ENCODE measurements around the gene TMEM59. TPM values are rescaled to one million over a fixed set of nuclear protein-coding genes. Genes with fewer than 3 reads are reported as not detected.

The TMEM59 gene
- polyA plus RNA-seq, 1 experiment = 615 TPM

- ChIA-PET POLR2A (no interaction called here), CTCF (no interaction called here)
- no peak for TF ChIP-seq CTCF (IDR thresholded peaks at IDR 0.05; ENCODE audit: insufficient read depth, low read depth, low read length)
- Histone ChIP-seq H3K36me3 (ENCODE audit: control insufficient read depth, insufficient read depth, low read length) (no peaks in the 10 kb centered on the region), H3K27me3 (ENCODE audit: control insufficient read depth, insufficient read depth, low read length) (peaks cover 17% of the 10 kb centered on the region), H3K4me3 (ENCODE audit: low read depth, low read length) (no peak overlapping the region)
- peak; percentile 4 for DNase-seq (ENCODE audit: low read depth)
Observed at GRCh38 chr1:54016343-54017282, 36.4 kb downstream of the TMEM59 start.

- POLR2A ChIA-PET = no interaction called here
- CTCF ChIA-PET = interaction anchor here (0.6 to 1.1 kb wide), 2 partner anchors 32 to 49 kb away, joined by 3 to 4 read pairs; no protein-coding TSS in a partner anchor
- no peak for TF ChIP-seq CTCF (IDR thresholded peaks at IDR 0.05; ENCODE audit: insufficient read depth, low read depth, low read length)
Observed at GRCh38 chr1:54014009-54014629, 38.9 kb downstream of the TMEM59 start.

GRCh38 chr1:54013393-54014008 lies 39.5 kb downstream of the TMEM59 start:
- no peak for DNase-seq (ENCODE audit: low read depth)
- no peak overlapping the region for H3K4me3 ChIP-seq (ENCODE audit: low read depth, low read length)
- CTCF ChIA-PET = interaction anchor here (1.1 kb wide), 1 partner anchor 31 kb away, joined by 3 read pairs; no protein-coding TSS in a partner anchor
- POLR2A ChIA-PET = no interaction called here
- no peaks in the 10 kb centered on the region for H3K36me3 ChIP-seq (ENCODE audit: control insufficient read depth, insufficient read depth, low read length)
- peaks cover 29% of the 10 kb centered on the region for H3K27me3 ChIP-seq (ENCODE audit: control insufficient read depth, insufficient read depth, low read length)
- TF ChIP-seq CTCF (IDR thresholded peaks at IDR 0.05; ENCODE audit: insufficient read depth, low read depth, low read length) = no peak

More at GRCh38 chr1:54014009-54014629, 38.9 kb downstream of the TMEM59 start:
- no peaks in the 10 kb centered on the region for H3K36me3 ChIP-seq (ENCODE audit: control insufficient read depth, insufficient read depth, low read length)
- no peak overlapping the region for H3K4me3 ChIP-seq (ENCODE audit: low read depth, low read length)
- H3K27me3 ChIP-seq (ENCODE audit: control insufficient read depth, insufficient read depth, low read length) = peaks cover 27% of the 10 kb centered on the region
- no peak for DNase-seq (ENCODE audit: low read depth)

GRCh38 chr1:54012863-54013262 lies 40.1 kb downstream of the TMEM59 start:
- no peak for TF ChIP-seq CTCF (IDR thresholded peaks at IDR 0.05; ENCODE audit: insufficient read depth, low read depth, low read length)
- DNase-seq (ENCODE audit: low read depth) = no peak
- ChIA-PET CTCF (no interaction called here), POLR2A (no interaction called here)
- Histone ChIP-seq H3K4me3 (ENCODE audit: low read depth, low read length) (no peak overlapping the region), H3K27me3 (ENCODE audit: control insufficient read depth, insufficient read depth, low read length) (peaks cover 28% of the 10 kb centered on the region), H3K36me3 (ENCODE audit: control insufficient read depth, insufficient read depth, low read length) (no peaks in the 10 kb centered on the region)

- H3K4me3 ChIP-seq (ENCODE audit: low read depth, low read length) = no peak overlapping the region
- CTCF ChIA-PET = interaction anchor here (1.5 kb wide), 1 partner anchor 23 kb away, joined by 4 read pairs; no protein-coding TSS in a partner anchor
- H3K27me3 ChIP-seq (ENCODE audit: control insufficient read depth, insufficient read depth, low read length) = peaks cover 25% of the 10 kb centered on the region
- H3K36me3 ChIP-seq (ENCODE audit: control insufficient read depth, insufficient read depth, low read length) = no peaks in the 10 kb centered on the region
- POLR2A ChIA-PET = no interaction called here
- DNase-seq (ENCODE audit: low read depth) = no peak
- no peak for TF ChIP-seq CTCF (IDR thresholded peaks at IDR 0.05; ENCODE audit: insufficient read depth, low read depth, low read length)
Observed at GRCh38 chr1:54012008-54012325, 41.0 kb downstream of the TMEM59 start.
